Hematopoietic multipotent progenitor cell treated with erythropoietin and hydrocortisone succinate and interleukin-3 and kit ligand, for 4 days (in vitro differentiated cells): ENCODE data around the gene ENDOV.

Source experiments
- DNase-seq: peaks from one replicate; pipeline ENCODE4 v3.0.0-alpha.2; 2015

The ENDOV gene

DNA sequence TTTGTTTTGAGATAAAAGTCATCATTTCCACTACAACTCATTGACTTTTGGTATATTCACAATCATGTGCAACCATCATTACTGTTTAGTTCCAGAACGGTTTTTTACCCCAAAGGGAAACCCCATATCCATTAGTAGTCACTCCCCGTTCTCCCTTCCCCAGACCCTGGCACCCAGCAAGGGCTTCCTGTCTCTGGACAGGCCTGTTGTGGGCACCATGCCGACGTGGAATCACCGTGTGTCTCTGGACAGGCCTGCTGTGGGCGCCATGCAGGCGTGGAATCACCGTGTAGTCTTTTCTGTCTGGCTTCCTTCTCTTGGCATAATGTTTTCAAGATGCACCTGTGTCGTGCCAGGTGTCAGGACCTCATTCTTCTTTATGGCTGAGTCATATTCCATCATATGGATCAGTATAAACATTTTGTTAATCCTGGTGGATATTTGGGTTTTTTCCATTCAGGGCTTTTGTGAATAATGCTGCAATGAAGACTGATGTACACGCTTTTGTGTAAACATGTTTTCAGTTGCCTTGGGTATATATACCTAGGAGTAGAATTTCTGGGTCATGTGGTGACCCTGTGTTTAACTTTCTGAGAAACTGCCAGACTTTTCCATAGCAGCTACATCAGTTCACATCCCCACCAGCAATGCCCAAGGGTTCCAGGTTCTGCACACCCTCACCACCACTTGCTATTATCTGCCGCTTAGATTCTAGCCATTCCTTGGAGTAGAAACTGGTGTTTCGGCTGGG, 19.1 kb downstream of the ENDOV start:
- DNase-seq, result no peak

DNA sequence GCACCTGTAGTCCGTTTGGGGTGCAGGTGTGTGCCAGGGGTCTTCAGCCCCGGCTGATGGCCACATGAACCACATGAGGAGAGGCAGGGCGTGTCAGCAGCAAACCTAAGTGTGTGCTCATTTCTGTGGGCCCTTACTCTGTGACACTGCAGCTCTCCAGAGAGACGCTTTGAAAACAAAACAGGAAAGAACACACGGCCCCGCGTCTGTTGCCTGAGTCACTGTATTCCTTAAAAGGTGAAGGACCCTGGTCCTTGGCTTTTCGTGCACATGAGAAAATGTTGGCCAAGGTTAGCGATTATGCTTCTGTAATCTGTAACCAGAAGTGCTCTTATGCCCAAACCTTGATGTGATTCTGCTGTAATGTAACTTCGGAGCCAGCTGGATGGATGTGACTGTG, 22.6 kb downstream of the ENDOV start:
- DNase-seq, result no peak

- no peak for DNase-seq
Measured at GRCh38 chr17:80438806-80439205, 23.8 kb downstream of the ENDOV start.

- DNase-seq, result no peak
Measured at GRCh38 chr17:80439499-80439898, 24.5 kb downstream of the ENDOV start.

DNA sequence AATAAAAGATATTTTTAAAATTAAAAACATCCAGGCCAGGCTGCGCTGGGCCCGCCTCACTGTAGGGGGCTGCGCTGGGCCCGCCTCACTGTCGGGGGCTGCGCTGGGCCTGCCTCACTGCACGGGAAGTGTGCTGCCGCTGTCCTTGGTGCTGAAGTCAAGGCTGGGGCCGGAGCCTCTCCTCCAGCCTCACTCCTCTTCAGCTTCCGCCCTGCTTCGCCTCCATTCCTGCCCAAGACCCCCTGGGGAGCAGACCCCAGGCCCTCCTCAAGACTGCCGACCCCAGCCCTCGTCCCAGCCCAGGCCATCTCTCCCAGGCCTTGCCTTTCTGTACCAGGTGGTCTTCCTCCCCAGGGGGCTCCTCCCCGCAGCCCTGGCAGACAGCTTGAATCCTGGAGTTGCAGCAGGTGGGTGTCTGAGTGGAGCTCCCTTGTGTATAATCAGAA, 26.2 kb downstream of the ENDOV start:
- peak; percentile 75 for DNase-seq

DNA sequence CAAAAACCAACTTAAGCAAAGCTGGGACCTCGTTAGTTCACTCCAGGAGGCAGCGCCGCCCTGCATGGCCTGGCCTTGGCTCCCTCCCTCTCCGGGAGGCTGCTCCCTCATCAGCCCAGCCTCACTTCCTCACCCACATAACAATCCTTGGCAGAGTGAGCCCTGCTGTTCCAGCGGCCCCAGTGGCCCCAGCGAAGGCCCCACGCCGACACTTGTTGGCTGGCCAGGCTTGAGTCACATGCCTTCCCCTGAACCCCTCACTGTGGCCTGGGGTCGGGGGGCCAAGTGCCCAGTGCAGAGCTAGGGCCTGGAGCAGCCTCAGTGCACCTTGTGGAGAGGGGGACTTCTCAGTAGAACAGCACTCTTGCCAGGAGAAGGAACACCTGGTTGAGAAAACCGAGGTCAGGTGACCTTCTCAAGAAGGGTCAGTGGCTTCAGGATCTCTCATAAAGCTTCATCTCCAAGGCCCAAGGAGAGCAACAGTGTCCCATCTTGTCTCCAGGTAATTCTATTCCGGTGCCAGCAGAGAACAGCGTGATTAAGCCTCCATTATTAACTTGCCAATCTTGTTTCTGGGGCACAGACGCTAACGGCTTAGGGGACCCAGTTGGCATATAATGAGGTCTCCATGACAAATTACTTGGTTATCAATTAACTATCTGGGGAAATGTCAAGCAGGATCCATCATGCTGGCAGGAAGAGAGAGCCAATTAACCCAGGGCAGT, 26.8 kb downstream of the ENDOV start:
- DNase-seq, result no peak

DNA sequence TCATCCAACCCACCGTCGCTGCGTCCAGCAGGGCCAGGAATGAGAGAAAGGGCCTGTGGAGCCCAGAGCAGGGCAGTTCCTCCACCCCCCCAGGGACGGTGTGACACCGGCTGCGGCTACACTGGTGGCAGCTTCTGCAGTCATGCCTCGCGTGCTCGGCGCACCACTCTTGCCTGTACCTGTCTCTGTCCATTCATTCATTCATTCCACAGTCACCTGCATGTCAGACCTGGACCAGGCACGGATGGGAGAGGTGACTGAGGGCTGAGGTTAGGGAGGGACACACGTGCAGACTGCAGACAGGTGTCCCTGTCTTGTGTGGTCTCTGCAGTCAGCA, 27.3 kb downstream of the ENDOV start:
- no peak for DNase-seq

- DNase-seq, result no peak
Measured at GRCh38 chr17:80442764-80443163, 27.8 kb downstream of the ENDOV start.

GRCh38 chr17:80443498-80443897, 28.5 kb downstream of the ENDOV start:
- no peak for DNase-seq

- DNase-seq, result no peak
Measured at GRCh38 chr17:80443916-80444643, 29.1 kb downstream of the ENDOV start.

- DNase-seq, result no peak
Measured at GRCh38 chr17:80444644-80444979, 29.6 kb downstream of the ENDOV start.

GRCh38 chr17:80445007-80445725, 30.2 kb downstream of the ENDOV start:
- DNase-seq, result no peak

GRCh38 chr17:80445726-80446110, 30.8 kb downstream of the ENDOV start:
- no peak for DNase-seq

DNA sequence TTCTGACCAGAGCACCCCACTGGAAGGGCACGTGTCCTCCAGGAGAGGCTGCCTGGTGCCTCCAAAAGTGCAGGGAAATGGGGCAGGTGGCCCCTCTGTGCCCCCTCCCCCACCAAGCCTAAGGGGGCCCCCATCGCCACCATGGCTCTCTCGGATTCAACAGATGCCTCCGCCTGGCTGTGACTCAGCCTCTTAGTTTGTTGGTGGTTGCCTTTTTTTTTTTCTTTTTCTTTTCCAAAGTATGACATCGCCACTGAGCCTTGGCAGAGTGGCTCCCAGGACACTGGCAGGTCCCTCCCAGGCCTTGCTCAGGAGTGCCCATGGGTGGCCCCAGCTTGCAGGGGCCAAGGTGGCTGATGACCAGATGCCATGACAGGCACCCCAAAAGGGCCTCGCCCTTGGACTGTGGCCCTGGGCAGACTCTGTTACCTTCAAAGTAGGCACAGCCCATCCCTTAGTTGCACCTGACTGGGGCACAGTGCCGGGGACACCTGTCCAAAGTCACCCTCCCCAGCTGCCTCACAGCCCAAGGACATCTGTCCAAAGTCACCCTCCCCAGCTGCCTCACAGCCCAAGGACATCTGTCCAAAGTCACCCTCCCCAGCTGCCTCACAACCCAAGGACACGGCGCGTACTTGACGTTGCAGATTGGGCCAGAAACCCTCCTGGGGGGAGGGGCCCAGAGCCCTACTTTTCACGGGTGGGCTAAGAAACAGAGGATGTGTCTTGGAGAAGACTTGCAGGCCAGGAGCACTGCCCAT, 31.9 kb downstream of the ENDOV start:
- DNase-seq, result no peak

- DNase-seq, result no peak
Measured at GRCh38 chr17:80447790-80448189, 32.8 kb downstream of the ENDOV start.

DNA sequence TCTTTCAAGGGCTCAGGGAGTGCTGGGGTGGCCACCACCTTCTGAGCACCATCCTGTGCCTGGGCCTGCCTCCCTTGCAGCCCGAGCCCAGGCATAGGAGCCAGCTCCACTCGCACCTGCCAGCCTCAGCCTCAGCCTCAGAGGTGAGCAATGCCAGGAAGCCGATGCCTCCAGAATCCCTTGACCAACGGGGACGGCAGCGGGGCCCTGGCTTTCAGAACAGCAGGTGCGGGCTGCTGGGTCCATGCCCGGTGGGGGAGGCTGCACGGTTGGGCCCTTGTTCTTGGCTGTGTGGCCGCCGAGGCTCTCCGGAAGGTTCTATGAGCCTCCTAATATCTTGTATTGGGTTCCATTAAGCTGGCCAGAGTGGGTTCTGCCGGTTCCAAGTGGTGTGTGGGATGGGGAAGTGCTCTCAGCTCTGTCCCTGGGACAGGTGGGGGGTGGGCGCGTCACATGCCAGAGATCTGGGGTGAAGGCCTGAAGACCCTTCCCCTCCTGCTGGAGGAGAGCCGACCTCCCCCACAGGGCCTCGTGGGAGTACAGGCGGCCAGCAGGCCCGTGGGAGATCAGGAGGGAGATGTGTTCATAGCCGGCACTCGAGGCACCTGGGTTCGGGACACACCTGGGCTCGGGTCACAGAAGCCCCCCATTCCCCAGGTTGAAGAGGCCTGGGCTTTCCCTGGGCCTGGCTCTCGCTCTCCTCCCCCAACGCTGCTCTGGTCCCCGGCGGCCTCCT, 34.4 kb downstream of the ENDOV start:
- no peak for DNase-seq

DNA sequence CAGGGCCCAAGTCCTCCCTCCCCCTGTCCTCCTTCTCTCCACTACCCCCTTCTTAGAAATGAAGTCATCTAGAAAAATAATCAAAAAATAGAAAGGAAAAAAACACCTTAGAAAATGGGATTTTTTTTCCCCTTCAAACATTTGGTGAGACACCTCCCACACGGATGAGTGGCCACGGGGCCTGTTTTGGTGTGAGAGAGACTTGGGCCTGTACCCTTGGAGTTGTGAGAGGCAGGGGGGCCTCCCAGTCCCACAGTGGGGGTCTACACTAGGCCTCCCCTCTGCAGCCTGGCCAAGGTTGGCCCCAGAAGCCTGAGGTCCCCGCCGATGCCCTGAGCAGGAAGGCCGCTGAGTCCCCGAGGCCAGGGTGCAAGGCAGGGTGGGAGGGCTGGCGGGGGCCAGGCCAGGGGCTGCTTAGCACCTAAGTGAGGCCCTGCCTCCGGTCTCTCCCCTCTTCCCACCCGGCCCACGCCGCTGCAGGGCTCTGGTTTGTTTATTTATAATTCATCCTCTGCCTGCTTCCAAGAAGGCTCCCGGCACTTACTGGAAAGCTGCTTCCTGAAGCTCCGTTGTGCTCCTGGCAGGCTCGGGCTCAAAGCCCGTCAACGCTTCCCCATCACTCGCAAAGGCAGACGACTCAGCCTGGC, 35.1 kb downstream of the ENDOV start:
- DNase-seq, result no peak

DNA sequence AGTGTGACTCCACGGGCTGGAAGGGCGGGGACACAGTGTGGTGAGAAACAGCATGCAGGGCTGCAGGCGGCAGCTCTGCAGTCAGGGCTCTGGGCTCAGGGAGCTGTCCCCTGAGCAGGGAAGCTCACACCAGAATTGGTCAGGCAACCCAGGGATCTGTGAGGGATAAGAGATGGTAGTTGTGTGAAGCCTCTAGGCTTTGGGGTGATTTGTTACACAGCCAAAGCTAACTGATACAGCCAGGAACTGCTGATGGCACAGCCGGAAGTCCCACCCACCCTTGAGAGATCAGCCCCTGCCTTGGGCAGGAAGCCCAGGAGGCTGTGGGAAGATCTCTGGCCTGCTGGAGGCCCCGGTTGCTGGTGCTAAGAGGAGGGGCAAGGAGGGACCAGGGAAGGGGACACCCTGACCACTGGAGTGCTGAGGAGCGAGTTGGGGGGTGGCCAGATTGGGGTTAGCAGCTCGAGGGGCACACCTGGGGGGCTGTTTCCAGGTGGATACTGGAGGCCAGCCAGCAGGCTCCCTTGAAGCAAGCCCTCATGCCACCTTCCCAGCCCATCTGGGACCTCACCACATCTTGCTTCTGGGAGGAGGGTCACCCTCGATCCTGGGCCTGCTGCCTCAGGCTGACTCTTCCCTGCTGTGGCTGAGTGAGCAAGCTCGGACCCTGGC, 36.3 kb downstream of the ENDOV start:
- no peak for DNase-seq

DNA sequence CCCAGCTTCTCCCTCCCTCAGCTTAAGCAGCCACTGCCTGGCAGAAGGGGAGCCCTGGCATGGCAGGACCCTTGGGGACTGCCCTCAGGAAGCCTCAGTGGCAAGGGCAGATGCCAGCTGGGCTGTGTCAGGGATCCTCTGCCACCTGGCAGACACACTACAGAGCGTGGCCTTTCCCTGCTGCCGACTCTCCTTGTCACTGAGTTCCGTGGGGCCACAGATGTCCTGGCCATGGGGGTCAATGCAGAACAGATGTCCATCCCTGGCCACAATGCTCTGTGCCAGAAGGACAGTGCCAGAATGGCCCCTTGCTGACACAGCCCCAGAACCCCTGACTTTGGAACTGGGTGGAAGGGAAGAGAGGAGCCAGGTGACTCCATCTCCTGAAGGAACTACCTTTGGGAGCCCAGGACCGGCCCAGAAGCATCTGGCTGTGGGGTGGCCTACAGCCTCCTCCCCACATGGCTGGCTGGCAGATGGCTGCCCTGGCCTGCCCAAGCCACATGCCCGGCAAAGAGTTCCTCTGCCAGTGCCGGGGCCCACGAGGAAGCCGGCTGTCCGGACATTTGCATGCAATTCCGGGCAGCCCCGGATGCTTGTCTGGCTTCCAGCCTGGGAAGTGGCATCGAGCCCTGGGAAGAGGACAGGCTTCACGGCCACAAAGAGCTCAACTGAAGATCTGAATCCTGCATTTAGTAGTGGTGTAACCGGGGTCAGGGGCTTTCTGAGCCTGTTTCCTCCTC, 37.4 kb downstream of the ENDOV start:
- DNase-seq, result no peak
